Activated gamma-delta T cell (primary cell): ENCODE data around the gene INTS6L.
"Not testable (repeated sequence)": the region's sequence is repeated elsewhere in the genome, so short reads cannot be mapped to it uniquely, and the experiment has no call there.

ENCODE experiments used
- DNase-seq: peaks from one replicate; lab custom pipeline; 2025; lab: John Stamatoyannopoulos, UW

INTS6L gene

GRCh38 chrX:135522878-135523693 is 2.6 kb downstream of the INTS6L start:
- no peak for DNase-seq

GRCh38 chrX:135528254-135528653 is 7.8 kb downstream of the INTS6L start:
- no peak for DNase-seq

- DNase-seq: no peak
Observed at GRCh38 chrX:135528756-135529155, 8.3 kb downstream of the INTS6L start.

DNA sequence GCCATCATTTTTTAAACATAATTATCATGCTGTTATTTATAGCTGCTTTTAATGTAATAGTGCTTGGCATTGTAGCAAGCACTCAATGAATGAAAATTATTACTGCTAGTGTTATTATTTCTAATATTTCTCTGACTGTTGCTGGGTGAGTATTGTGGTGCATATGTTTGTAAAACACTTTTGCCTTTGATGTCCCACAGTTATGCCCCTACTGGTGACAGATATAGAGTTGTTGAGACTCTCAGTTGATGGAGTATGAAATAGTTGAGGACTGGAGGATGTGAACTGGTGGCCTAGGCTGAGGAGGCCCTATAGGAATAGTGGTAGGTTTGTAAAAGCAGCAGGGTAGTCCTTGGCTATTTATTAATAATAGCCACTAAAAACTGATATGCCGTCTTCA is 9.6 kb downstream of the INTS6L start:
- DNase-seq: no peak

DNA sequence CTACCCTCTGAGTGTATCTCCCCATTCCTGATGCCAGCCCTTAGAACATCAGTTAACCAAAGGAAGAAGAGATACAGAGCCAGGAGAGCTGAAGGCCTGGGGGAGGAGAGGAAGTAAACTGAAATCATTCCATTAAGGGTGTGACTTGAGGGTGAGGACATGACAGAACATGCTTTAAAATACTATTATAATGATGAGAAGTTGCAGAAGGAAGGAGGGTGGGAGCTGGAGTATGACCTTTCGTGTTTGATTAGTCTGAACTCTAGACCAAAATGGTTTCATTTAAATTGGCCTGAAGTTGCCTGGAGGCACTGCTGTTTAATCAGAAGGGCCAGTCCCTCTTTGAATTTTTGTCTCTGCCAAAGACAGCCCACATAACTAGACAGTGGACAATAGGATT is 11.4 kb downstream of the INTS6L start:
- no peak for DNase-seq

DNA sequence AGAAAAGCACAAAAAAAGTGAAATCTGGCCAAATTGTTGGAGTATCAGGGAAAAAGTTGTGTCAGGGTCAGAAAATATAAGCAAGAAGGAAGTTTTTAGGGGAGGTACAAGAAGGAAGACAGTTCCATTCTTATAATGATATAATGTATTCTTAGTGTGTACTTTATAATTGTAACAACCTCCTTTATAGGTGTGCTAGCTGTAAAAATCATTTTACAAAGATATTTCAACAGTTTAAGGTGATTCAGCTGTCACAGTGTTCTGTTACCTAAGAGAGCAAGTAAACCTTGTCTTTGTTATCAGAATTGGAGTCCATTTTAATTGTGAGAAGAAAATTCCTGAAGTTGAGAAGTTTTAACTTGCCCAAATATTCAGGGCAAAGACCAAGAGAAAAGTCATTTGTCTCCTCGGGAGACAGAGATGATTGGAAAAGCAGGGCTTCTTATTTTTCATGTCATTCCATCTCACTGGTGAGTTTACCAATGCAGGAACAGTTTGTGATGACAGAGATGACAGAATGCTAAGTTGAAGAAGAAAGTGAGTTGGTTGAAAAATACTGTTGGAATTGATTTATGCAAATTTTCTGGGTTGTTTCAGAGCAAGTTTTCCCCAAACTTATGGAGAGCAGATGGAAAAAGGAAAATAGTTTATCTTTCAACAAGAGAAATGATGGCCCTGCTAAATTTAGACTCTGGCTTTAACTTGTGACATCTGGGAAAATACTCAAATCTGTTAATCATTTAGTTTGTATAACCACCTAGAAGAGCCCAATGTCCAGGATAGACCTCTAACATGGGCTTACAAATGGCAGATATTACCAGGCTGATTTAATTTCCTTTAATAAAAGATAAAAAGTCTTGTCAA is 14.8 kb downstream of the INTS6L start:
- no peak for DNase-seq

- DNase-seq: no peak
Observed at GRCh38 chrX:135536877-135537276, 16.4 kb downstream of the INTS6L start.

GRCh38 chrX:135541351-135541750 is 20.9 kb downstream of the INTS6L start:
- DNase-seq: no peak

- no peak for DNase-seq
Observed at GRCh38 chrX:135543172-135543571, 22.7 kb downstream of the INTS6L start.

GRCh38 chrX:135543924-135544323 is 23.5 kb downstream of the INTS6L start:
- no peak for DNase-seq

DNA sequence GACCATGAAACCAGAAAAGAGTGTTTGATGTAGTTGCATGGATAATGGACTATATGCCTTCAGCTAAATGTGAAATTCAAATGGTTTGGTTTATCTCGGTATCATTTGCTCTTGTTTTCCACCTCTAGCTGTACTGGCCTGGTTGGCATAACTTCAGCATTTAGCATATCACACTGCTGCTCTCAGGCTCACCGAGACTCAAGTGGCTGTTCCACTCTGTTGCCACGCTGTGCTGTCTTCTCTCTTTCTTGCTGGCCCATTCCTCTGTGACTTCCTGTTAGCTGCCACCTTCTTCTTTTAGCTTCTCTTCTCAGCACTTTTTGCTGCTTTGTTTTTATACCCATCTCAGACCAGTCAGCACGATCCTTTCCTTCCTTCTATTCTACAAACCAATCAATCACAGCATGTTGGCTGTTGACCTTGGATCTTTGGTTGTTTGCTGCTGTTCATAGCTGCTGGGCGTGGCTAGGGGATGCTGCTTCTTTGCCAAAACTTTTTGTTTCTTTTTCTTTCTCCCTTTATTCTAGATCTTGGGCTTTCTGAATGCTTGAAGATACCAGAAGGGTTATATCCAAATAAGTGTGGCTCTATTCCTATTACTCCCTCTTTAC is 24.0 kb downstream of the INTS6L start:
- no peak for DNase-seq

- DNase-seq: no peak
Observed at GRCh38 chrX:135547767-135548166, 27.3 kb downstream of the INTS6L start.

DNA sequence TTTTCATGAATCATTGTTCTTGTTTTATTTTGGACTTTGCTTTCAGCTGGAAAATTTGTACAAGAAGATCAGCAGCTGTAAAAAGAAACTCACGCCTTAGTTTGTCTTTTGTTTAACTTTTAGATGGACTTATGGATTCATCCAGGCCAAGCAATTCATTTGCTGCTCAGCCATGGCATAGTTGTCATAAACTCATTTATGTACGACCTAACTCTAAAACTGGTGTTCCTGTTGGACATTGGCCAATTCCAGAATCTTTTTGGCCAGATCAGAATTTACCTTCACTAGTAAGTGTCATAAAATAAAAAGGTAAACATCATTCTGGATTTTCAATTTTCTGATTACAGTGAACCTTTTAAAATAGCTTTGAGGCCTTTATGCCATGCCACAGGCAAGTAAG is 29.1 kb downstream of the INTS6L start:
- no peak for DNase-seq

- no peak for DNase-seq
Observed at GRCh38 chrX:135556055-135556454, 35.6 kb downstream of the INTS6L start.

GRCh38 chrX:135557344-135557743 is 36.9 kb downstream of the INTS6L start:
- DNase-seq: no peak

DNA sequence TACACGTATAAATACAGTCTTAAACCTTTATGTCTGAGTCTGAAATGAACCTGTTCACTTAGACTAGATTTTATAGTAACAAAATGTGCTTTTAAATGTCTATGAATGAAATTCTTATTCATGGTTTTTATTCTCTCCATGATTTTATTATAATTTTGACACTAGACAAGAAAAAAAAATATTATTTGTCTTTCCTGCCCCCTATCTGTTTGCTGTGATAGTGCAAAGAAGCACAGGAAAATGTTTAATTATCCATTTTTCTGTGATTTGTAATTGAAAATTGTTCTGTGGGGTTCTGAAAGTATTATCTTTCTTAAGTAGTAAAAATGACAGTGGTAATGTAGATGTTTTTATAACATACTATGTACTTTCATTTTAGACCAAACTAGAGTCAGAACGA is 52.0 kb downstream of the INTS6L start:
- DNase-seq: no peak

GRCh38 chrX:135581496-135581895 is 61.0 kb downstream of the INTS6L start:
- DNase-seq: no peak

DNA sequence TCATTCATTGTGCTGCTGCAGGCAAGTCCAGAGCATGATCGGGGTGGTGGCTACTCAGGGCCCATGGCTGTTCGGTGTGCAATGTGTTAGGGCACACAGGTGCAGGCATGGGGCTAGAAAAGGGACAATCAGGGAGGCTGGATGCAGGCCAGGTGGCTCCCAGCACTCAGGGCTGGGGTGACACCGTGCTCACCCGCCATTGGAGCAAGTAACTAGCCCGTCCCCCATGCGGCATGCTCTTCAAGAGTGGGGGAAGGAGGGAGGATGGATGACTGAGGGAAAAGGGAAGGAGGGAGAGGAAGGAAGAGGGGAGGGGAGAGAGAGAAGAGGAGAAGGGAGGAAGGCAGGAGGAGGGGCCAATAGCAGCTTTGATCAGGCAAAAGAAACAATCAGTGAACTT is 64.7 kb downstream of the INTS6L start:
- DNase-seq: no peak

DNA sequence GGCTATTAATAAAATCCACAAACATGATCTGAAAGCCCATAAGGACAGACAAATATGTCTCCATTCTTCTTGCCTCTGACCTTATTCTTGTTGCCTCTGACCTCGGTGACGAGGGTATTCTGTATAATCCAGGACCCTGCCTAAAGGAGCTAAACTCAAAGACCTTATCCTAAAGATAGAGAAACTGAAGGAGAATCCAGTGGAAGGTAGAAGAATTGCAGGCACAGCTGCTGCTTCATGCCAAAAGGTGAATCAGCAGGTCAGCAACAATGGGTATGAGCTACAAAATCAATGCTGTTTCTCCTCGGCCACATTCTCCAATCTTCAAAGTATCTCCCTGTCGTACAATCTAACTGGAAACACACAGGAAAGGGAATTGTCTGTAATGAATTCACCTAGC is 71.4 kb downstream of the INTS6L start:
- no peak for DNase-seq

- DNase-seq: not testable (repeated sequence)
Observed at GRCh38 chrX:135594049-135594448, 73.6 kb downstream of the INTS6L start.

- not testable (repeated sequence) for DNase-seq
Observed at GRCh38 chrX:135594453-135594852, 74.0 kb downstream of the INTS6L start.

GRCh38 chrX:135595543-135595942 is 75.1 kb downstream of the INTS6L start:
- DNase-seq: no peak

DNA sequence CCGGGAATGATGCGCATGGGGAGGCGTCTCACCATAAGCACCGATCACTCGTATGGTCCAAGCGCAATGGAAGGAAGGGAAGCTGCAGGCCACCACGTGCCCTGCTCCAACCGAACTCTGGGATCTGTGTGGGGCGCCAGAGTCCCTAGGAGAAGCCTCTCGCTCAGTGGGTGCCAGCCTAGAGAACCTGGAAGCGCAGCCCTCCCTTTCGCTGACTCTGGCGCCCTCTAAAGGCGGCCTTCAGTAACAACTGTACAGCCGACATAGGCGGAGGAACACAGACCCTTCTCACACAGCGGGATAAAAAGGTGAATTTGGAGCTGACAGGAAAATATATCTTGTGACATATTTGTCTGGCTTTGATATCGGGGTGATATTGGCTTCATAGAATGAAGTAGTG is 76.0 kb downstream of the INTS6L start:
- DNase-seq: no peak
